GM12878 (cell line): Measurements from ENCODE around the gene PHACTR3. TPM values are rescaled to one million over a fixed set of nuclear protein-coding genes. Genes with fewer than 3 reads are reported as not detected.

Experiments used
- ATAC-seq: fragments of 200-7000 bp; cut with Tn5 transposase; 3 replicates; pipeline ENCODE4 v1.9.1; 2020; ENCODE audit warnings: mild to moderate bottlenecking, moderate library complexity
- BruUV-seq: library from RNA; stranded (reverse); fragments of 400-500 nt; replicated peaks from 2 replicates; lab custom pipeline; 2021; lab: Mats Ljungman, UMichigan
- CTCF ChIA-PET: fragments of 300-600 bp; sonication (Branson Sonifier 250); formaldehyde crosslinking; extraction: SDS; loops from one replicate; lab custom pipeline; 2021; ENCODE audit warnings: inconsistent platforms; lab: Yijun Ruan, JAX
- POLR2A ChIA-PET: fragments of 350-600 bp; formaldehyde crosslinking; extraction: SDS; loops from one replicate; lab custom pipeline; 2021; ENCODE audit warnings: inconsistent platforms; lab: Charles Lee
- RAD21 ChIA-PET: fragments of 300-600 bp; sonication (Branson Sonifier 250); formaldehyde crosslinking; loops from one replicate; lab custom pipeline; 2023; ENCODE audit warnings: antibody characterized with exemption; ENCODE audit not compliant: unreplicated experiment; lab: Charles Lee
- SMC1A ChIA-PET: fragments of 300-600 bp; sonication (Branson Sonifier 250); formaldehyde crosslinking; loops from one replicate; lab custom pipeline; 2023; ENCODE audit not compliant: unreplicated experiment, uncharacterized antibody; lab: Charles Lee
- DNase-seq: peaks from one replicate; pipeline ENCODE4 v3.0.0-alpha.2; 2011; ENCODE audit warnings: low read depth, low spot score
- FAIRE-seq: peaks from 3 replicates; lab custom pipeline; 2011; peaks lifted over from hg19 to GRCh38; lab: Jason Lieb, UNC
- H2AFZ ChIP-seq: 2 replicates; pipeline ENCODE4 v1.6.0; 2011; ENCODE audit warnings: low read depth, low read length, control low read depth; ENCODE audit not compliant: control insufficient read depth
- H3K27ac ChIP-seq: 2 replicates; pipeline ENCODE4 v1.5.1; 2011; ENCODE audit warnings: control low read depth; ENCODE audit not compliant: control insufficient read depth, insufficient read depth
- H3K27me3 ChIP-seq, 2 experiments: replicated peaks in 1 of 2; 2 replicates each; pipeline versions ENCODE4 v1.6.0 to v1.6.1; 2011; ENCODE audit warnings: low read length in 1 of 2; ENCODE audit not compliant: control insufficient read depth in 2 of 2, insufficient read depth in 2 of 2
- H3K36me3 ChIP-seq, 2 experiments: 2 replicates each; pipeline ENCODE4 v1.5.1; 2011; ENCODE audit warnings: low read length in 1 of 2; ENCODE audit not compliant: control insufficient read depth in 2 of 2, insufficient read depth in 2 of 2
- H3K4me1 ChIP-seq: 2 replicates; pipeline ENCODE4 v1.6.1; 2011; ENCODE audit warnings: mild to moderate bottlenecking, low read length, moderate library complexity, mixed read lengths; ENCODE audit not compliant: control insufficient read depth, insufficient read depth
- H3K4me2 ChIP-seq: 2 replicates; pipeline ENCODE4 v1.6.0; 2011; ENCODE audit warnings: control low read depth; ENCODE audit not compliant: control insufficient read depth, insufficient read depth
- H3K4me3 ChIP-seq: fragments of 200-600 bp; sonication (generic); 2 replicates; pipeline ENCODE4 v1.5.1; 2016
- H3K79me2 ChIP-seq: 2 replicates; pipeline ENCODE4 v1.6.0; 2011; ENCODE audit warnings: low read length; ENCODE audit not compliant: control insufficient read depth, insufficient read depth
- H3K9ac ChIP-seq: 2 replicates; pipeline ENCODE4 v1.8.0; 2011; ENCODE audit warnings: low read length, control low read depth, mixed read lengths; ENCODE audit not compliant: control insufficient read depth, insufficient read depth
- H3K9me3 ChIP-seq: replicated peaks from 3 replicates; pipeline ENCODE4 v1.5.1; 2011; ENCODE audit warnings: mild to moderate bottlenecking, low read length; ENCODE audit not compliant: control insufficient read depth, insufficient read depth
- H4K20me1 ChIP-seq: 2 replicates; pipeline ENCODE4 v1.6.0; 2011; ENCODE audit not compliant: control insufficient read depth, insufficient read depth
- CHD4 ChIP-seq: fragments of 200-600 bp; sonication (generic); IDR thresholded peaks from 2 replicates; pipeline ENCODE4 v1.6.1; 2016; ENCODE audit warnings: mild to moderate bottlenecking
- IKZF2 ChIP-seq, 2 experiments: fragments of 450-650 bp; IDR thresholded peaks; 2 replicates each; pipeline ENCODE4 v1.6.1; 2017; ENCODE audit warnings: mild to moderate bottlenecking in 2 of 2, moderate library complexity in 2 of 2
- PAX8 ChIP-seq: fragments of 450-650 bp; IDR thresholded peaks from 2 replicates; pipeline ENCODE4 v1.6.1; 2017; ENCODE audit warnings: mild to moderate bottlenecking, moderate library complexity
- RELB ChIP-seq: fragments of 450-650 bp; IDR thresholded peaks from 2 replicates; pipeline ENCODE4 v1.6.1; 2017; ENCODE audit warnings: low read depth, mild to moderate bottlenecking, moderate library complexity
- SMARCA5 ChIP-seq: fragments of 450-650 bp; IDR thresholded peaks from 2 replicates; pipeline ENCODE4 v1.6.1; 2017; ENCODE audit warnings: mild to moderate bottlenecking
- SREBF1 ChIP-seq: IDR thresholded peaks from 2 replicates; pipeline ENCODE4 v1.6.1; 2012; ENCODE audit warnings: mild to moderate bottlenecking, low read length
- WGBS: methylation state at CpG from one replicate; pipeline ENCODE4 v1.1.6; 2016; ENCODE audit warnings: low lambda C conversion rate; ENCODE audit not compliant: insufficient replicate concordance, insufficient coverage; ENCODE audit errors: missing lambda C conversion rate; 5-methylcytosine and 5-hydroxymethylcytosine counted together
- in situ Hi-C: fragments of 300-500 bp; cut with MboI; formaldehyde crosslinking; loops from 9 replicates; pipeline ENCODE4 v1.14.3; 2018; ENCODE audit warnings: mixed read lengths
- intact Hi-C: fragments of 100-400 bp; cut with micrococcal nuclease; formaldehyde crosslinking; loops from one replicate; pipeline ENCODE4 v1.14.2; 2022; ENCODE audit not compliant: unreplicated experiment
- polyA plus RNA-seq, 11 experiments: library from polyadenylated mRNA; depleted of rRNA in 4 of 11; unstranded in 6 of 11; stranded (reverse) in 5 of 11; fragments of >200 nt; fragmentation: Nextera tagmentation in 4 of 11; fragmentation: Illumina TruSeq in 1 of 11; extraction: Ambion mirVana in 4 of 11; extraction: Trizol in 1 of 11; gene quantifications; 1 replicate in 1 of 11; 2 replicates in 10 of 11; pipeline versions ENCODE4 v1.2.1 to v1.2.3, GENCODE V29; 2011 to 2016; ENCODE audit warnings: inconsistent platforms in 2 of 11, missing spikeins in 2 of 11, low read depth in 1 of 11
- total RNA-seq, 4 experiments: library from RNA; depleted of rRNA in 3 of 4; stranded (reverse); fragments of >200 nt in 3 of 4; fragmentation: Illumina TruSeq in 1 of 4; extraction: Trizol in 1 of 4; gene quantifications; 2 replicates each; pipeline versions ENCODE4 v1.2.1 to v1.2.3, GENCODE V29; 2013 to 2021
- TF ChIP-seq, protein P1 (sequence below): IDR thresholded peaks from 2 replicates; pipeline ENCODE4 v1.6.1; 2011; ENCODE audit warnings: borderline replicate concordance, low read depth, mild to moderate bottlenecking, moderate library complexity, low read length; ENCODE audit not compliant: insufficient read depth, poor library complexity, severe bottlenecking

The PHACTR3 gene
- total and polyA plus RNA-seq, 10 of the 15 experiments (the other 5 are each of a cell fraction or from before 2014, with no cell fraction given): 0.17 to 2.7 (median 0.27) TPM; not detected in 1

DNA sequence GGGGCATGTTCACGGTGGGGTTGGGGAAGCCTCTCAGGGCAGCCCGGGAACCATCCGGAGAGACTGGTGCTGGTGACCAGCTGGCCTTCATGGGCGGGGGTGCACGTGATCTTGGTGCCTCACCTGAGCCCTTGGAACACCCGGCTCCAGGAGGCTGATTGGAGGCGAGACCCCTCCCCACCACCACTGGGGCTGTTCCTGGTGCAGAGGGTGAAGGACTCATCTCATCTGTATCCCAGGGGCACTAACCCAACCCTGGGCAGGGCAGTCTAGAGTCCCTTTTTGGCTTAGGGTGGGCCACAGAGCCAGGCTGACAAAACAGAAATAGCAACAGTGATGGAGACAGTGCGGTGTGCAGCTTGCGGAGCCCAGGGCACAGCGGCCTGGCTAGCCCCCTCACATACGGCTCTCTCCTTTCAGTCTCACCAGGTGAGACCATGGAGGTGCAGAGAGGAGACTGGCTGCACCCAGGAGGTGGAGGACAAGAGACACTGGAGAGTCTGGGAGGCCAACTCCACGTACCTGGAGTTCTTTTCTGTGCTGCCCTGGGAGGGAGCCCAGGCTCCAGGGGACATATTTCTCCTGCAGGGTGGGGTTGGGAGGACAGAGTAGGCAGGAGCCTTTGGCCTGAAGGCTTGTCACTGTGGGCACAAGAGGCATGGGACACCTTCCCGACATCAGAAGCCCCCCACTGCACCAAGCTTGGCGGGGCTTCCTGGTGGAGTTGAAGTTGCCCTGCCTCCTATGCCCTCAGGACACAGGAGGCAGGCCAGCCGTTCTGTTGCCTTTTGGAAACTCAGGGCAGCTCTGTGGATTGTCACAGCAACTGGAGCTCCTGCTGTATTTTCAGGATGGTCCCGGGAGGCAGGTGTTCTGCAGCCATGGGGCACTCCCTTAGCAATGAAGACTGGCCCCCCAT, 223.1 kb downstream of the PHACTR3 start:
- RAD21 ChIA-PET: no interaction called here
- FAIRE-seq (no peak), ATAC-seq (no peak), DNase-seq (no peak)
- TF ChIP-seq RELB: no peak
- no peak for TF ChIP-seq SMARCA5
- TF ChIP-seq IKZF2 (IDR thresholded peaks at IDR 0.05): no peak
- TF ChIP-seq, protein P1, sequence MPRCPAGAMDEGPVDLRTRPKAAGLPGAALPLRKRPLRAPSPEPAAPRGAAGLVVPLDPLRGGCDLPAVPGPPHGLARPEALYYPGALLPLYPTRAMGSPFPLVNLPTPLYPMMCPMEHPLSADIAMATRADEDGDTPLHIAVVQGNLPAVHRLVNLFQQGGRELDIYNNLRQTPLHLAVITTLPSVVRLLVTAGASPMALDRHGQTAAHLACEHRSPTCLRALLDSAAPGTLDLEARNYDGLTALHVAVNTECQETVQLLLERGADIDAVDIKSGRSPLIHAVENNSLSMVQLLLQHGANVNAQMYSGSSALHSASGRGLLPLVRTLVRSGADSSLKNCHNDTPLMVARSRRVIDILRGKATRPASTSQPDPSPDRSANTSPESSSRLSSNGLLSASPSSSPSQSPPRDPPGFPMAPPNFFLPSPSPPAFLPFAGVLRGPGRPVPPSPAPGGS: no peak
- TF ChIP-seq SREBF1: no peak
- TF ChIP-seq CHD4: no peak
- no peak for TF ChIP-seq PAX8
- Histone ChIP-seq H3K4me1 (peaks cover 11% of the 10 kb centered on the region), H3K4me3 (no peak overlapping the region), H3K27ac (no peak overlapping the region), H3K9ac (no peak overlapping the region), H3K27me3 (peaks cover 0 to 2% of the 10 kb centered on the region in 2 experiments; a peak in 2 of 4 replicates), H2AFZ (no peak overlapping the region), H4K20me1 (no peaks in the 10 kb centered on the region), H3K36me3 (no peaks in the 10 kb centered on the region), H3K79me2 (no peaks in the 10 kb centered on the region), H3K4me2 (no peak overlapping the region), H3K9me3 (no peaks in the 10 kb centered on the region)
- WGBS: 26% methylated on average over 16 of the region's 16 CpGs
- POLR2A ChIA-PET: no interaction called here
- in situ Hi-C loops (no loop called here), intact Hi-C loops (no loop called here)
- CTCF ChIA-PET: no interaction called here
- no TSS peak for BruUV-seq
- SMC1A ChIA-PET: no interaction called here
